ENCODE measurements around the gene POGLUT3.

The POGLUT3 gene

DNA sequence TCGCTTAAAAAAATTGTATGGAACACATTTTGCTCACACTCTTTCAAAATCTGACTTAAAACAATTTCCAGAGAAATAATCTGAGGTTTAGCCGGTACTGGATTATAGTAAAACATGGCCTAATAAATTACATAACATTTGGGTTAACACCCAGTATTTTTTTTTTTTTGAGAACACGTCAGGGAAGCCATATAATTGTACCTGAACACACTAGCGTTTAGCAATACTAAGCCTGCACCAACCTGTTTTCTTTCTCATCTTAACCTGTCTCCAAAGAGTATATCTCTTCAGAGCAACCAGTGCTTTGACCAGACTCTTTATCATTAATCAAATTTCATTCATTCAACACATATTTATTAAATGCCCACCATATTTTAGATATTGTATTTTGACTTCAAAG lies 2.0 kb upstream of the POGLUT3 start:
- DNase-seq (ENCODE audit: low spot score), result no peak

DNA sequence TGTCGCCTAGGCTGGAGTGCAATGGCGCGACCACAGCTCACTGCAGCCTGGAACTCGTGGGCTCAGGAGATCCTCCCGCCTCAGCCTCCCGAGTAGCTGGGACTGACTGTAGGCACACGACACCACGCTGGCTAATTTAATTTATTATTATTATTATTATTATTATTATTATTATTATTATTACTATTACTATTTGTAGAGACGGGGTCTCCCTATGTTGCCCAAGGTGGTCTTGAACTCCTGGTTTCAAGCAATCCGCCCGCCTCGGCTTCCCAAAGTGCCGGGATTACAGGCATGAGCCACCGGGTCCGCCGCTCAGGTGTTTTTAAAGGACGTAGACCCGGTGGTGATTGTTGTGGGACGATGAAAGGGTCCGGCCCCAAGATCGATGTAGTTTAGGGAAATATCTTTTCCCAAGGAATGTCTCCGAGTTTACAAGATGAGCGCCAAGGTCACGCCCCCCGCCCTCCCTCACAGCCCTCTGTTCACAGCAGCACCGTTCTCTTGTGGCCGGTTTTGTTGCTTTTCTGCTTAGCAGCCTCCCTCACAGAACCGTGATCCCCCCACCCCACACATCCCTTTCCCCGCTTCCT lies 728 bp upstream of the POGLUT3 start:
- no peak for DNase-seq (ENCODE audit: low spot score)

GRCh38 chr11:108497317-108498045 lies 703 bp downstream of the POGLUT3 start:
- peak; percentile 56 for DNase-seq (ENCODE audit: low spot score)

- no peak for DNase-seq (ENCODE audit: low spot score)
These were observed 1.4 kb downstream of the POGLUT3 start for GRCh38 chr11:108496643-108497256.

- DNase-seq (ENCODE audit: low spot score), result no peak
These were observed 2.9 kb downstream of the POGLUT3 start for GRCh38 chr11:108495326-108495725.

DNA sequence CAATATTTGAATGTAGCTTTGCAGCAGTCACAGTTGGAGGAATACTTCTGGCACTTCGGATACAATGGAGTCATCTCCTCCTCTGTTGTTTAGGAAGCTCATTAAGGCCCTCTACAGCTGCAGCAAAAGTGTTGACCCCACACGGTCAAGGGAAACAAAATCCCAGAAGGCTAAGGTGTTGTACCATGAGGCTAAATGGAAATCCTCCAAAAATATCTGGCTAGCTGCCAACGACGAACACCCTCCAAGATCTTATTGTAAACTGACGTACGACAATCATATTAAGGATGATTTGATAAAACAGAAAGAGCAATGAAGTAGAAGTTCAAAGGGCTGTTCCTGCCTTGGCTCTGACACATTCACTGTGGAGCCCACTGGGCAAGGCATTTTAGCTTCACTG lies 4.0 kb downstream of the POGLUT3 start:
- DNase-seq (ENCODE audit: low spot score), result no peak

DNA sequence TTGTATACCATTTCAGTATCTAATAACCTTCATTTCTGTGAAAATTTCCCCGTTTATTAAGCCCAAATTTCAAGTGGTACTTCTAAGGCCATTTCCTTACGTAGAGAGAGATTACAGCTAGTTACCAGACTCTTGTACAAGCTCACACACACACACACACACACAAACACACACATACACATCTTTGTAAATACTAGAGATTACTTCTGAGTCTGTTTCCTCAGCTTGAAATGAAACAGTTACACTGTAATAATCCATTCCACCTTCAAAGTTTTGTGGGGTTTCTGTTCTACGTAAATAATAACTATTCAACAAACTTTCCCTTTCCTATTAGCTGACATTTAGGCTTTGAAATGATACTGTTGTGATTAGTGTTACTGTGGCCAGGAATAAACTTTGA lies 6.2 kb downstream of the POGLUT3 start:
- no peak for DNase-seq (ENCODE audit: low spot score)

DNA sequence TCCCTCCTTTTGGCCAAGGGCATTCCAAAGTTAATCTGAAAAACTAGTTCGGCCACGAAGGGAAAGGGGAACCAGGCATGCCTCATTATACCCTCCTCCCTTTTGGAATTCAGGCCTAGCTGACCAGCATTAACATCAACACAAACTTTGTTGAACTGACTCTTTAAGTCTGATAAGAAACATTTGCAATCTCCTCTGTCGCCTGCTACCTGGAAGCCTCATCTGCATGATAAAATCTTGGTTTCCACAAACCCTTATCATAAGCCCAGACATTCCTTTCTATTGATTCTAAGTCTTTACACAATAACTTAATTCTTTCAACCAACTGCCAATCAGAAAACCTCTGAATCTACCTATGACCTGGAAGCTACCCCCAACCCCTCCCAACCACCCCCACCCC lies 11.4 kb downstream of the POGLUT3 start:
- no peak for DNase-seq (ENCODE audit: low spot score)

GRCh38 chr11:108486331-108486730 lies 11.9 kb downstream of the POGLUT3 start:
- no peak for DNase-seq (ENCODE audit: low spot score)

DNA sequence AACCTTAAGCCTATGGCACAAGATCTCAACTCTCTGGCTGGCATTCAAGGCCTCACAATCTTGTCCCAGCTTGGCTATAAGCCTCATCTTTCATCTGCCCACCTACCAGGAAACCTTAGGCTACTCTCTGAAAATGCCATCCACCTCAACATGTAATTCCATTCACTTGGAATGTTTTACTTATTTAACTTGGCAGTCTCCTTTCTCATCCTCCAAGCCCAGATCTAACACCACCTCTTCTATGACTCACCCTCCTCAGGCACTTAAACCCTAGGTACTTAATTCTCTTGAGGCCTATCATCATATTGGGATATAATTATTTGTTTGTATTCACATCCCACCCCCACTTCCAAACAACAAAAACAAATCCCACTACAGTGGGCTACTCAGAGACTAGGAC lies 15.0 kb downstream of the POGLUT3 start:
- no peak for DNase-seq (ENCODE audit: low spot score)

DNA sequence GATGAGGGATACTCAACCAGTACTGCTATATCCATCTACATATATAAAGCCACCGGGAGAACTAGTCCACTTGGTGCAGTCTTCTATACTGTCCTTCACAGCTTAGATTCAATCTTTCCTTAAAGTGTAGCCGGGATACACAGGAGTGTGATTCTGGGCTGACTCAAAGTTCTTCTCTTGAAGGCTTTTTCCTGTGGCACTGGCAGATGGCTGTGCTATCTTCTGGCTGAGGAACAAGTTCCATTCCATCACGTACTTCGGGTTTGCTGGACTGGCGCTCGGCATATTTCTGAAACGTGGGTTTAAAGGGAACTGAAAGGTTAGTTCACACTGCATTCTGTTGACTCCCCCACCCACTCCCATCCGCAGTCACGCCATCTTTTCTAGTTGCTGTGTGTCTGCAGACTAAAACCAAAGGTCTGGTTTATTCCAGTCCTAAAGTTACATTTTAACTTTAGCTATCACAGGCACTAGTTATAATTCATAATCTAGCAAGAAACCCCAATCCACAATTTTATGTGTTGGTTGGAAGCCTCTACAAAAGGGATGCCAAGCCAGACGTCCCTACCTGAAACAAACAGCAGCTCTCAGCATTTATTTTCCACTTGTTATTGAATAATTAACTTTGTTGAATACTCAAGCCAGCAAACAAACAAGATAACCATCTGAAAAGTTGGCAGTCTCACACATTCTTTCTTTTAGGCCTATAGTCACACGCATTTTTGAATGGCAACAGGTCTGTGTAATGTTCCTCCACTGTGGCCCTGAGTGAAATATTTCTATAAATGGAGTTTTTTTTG lies 23.3 kb downstream of the POGLUT3 start:
- no peak for DNase-seq (ENCODE audit: low spot score)

DNA sequence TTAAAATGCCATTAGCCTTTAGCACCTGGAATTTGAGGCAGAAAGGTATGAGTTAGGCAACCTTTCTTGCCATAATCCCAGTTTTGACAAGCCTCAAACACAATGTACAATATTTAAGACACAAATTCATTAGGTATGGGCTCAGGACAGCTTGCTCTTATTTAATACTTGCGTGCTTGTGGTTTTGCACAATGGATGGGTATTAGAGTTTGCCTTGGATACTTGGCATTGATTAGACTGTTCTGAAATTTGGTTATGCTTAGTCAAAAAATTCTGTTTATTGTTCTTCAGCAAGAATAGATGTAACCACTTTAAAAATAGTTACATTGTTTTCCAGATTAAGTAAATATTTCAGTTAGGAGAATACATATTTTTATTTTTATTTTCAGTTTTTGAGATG lies 25.5 kb downstream of the POGLUT3 start:
- DNase-seq (ENCODE audit: low spot score), result no peak

- no peak for DNase-seq (ENCODE audit: low spot score)
These were observed 29.7 kb downstream of the POGLUT3 start for GRCh38 chr11:108468478-108468864.

DNA sequence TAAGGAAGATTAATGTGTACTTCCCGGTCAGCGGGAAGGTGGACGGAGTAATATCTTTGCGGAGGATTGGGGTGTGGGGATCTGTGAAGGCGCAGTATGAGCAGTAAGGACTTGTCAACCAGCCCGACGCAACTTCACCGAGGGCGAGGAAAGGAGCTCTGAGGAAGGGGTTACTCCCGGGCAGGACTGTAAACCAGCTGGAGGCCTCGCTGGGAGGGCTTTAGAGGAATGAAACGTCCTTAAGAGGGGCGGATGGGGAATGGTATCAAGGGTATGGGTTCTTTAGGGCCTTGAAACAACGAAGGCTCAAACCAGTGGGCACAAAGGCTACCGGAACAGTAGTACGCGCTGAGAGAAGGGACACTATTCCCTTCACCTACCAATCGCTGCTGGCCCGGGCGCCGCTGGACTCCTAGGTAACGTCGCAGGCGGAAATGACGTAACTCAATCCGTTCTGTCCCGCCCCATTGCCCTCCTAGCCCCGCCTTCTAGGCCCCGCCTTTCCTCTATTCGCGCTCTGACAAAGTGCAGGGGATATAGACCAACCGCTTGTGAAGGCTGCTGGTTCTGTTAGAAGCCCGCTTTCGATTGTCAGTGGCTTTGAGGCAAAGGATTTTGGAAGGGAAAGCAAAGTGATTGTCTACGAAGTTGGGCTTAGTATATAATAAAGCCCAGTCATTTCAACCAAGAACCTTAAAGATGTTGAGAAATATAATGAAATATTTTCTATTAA lies 30.9 kb downstream of the POGLUT3 start, which contains the start of gene C11orf65:
Gene C11orf65, minus strand, starts transcription at position 439 of the 733 bp plus-strand sequence. CDS start 5,970 bp downstream, outside the sequence.
- peak; percentile 96 for DNase-seq (ENCODE audit: low spot score)

DNA sequence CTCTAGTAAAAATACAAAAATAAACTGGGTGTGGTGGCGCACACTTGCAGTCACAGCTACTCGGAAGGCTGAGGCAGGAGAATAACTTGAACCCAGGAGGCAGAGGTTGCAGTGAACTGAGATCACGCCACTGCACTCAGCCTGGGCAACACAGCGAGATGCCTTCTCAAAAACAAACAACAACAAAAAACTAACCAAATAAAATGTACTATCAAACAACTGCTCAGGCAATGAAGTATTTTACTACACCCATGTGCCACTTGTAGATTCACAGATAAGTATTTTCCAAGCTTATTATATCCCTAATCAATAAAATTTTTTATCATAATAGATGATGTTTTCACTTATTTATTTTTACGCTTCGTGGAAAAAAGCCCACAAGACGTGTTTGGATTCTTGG lies 31.8 kb downstream of the POGLUT3 start:
- DNase-seq (ENCODE audit: low spot score), result peak; percentile 26

DNA sequence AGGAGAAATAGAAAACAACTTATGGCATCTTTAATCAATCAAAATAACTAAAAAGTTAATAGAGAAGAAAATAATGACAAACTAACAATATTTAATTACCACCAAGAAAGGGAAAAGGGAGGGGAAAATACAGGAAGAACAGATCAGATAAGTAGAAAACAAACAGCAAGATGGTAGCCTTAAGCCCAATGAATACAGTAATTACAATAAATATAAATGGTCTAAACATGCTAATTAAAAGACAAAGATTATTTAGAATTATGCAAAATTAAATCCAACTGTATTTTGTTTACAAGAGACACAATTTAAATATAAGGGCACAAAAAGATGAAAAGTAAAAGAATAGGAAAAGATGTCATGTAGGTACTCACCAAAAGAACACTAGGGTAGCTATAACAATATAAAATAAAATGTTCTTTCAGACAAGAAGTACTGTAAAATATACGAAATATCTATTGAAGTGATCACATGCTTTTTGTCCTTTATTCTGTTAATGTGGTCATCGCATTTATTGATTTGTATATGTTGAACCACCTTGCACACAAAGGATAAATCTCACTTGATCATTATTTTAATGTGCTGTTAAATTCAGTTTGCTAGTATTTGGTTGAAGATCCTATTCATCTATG lies 44.9 kb downstream of the POGLUT3 start:
- no peak for DNase-seq (ENCODE audit: low spot score)
